Measurements from ENCODE around the gene VAMP3.

Gene VAMP3

GRCh38 chr1:7761103-7761502 lies 10.0 kb upstream of the VAMP3 start:
- no peak for DNase-seq (ENCODE audit: low read depth)
- no peak overlapping the region for H3K4me3 ChIP-seq (ENCODE audit: low read depth, low read length)
- no peak for TF ChIP-seq CTCF (IDR thresholded peaks at IDR 0.05; ENCODE audit: low read depth, low read length, missing control alignments)

GRCh38 chr1:7767176-7767575 lies 3.9 kb upstream of the VAMP3 start:
- TF ChIP-seq CTCF (IDR thresholded peaks at IDR 0.05; ENCODE audit: low read depth, low read length, missing control alignments) = no peak
- H3K4me3 ChIP-seq (ENCODE audit: low read depth, low read length) = no peak overlapping the region
- DNase-seq (ENCODE audit: low read depth) = no peak

GRCh38 chr1:7768583-7768982 lies 2.5 kb upstream of the VAMP3 start:
- H3K4me3 ChIP-seq (ENCODE audit: low read depth, low read length) = no peak overlapping the region
- TF ChIP-seq CTCF (IDR thresholded peaks at IDR 0.05; ENCODE audit: low read depth, low read length, missing control alignments) = no peak
- no peak for DNase-seq (ENCODE audit: low read depth)

- no peak for TF ChIP-seq CTCF (IDR thresholded peaks at IDR 0.05; ENCODE audit: low read depth, low read length, missing control alignments)
- DNase-seq (ENCODE audit: low read depth) = no peak
- no peak overlapping the region for H3K4me3 ChIP-seq (ENCODE audit: low read depth, low read length)
These were observed 1.3 kb upstream of the VAMP3 start for GRCh38 chr1:7769673-7770412.

- peak overlapping the region; percentile 72 for H3K4me3 ChIP-seq (ENCODE audit: low read depth, low read length)
- no peak for DNase-seq (ENCODE audit: low read depth)
- no peak for TF ChIP-seq CTCF (IDR thresholded peaks at IDR 0.05; ENCODE audit: low read depth, low read length, missing control alignments)
These were observed 463 bp upstream of the VAMP3 start for GRCh38 chr1:7770669-7770996.

- TF ChIP-seq CTCF (IDR thresholded peaks at IDR 0.05; ENCODE audit: low read depth, low read length, missing control alignments) = no peak
- H3K4me3 ChIP-seq (ENCODE audit: low read depth, low read length) = peak overlapping the region; percentile 72
- DNase-seq (ENCODE audit: low read depth) = no peak
These were observed 765 bp downstream of the VAMP3 start for GRCh38 chr1:7771823-7772299.

- DNase-seq (ENCODE audit: low read depth) = no peak
- TF ChIP-seq CTCF (IDR thresholded peaks at IDR 0.05; ENCODE audit: low read depth, low read length, missing control alignments) = no peak
- H3K4me3 ChIP-seq (ENCODE audit: low read depth, low read length) = no peak overlapping the region
These were observed 6.5 kb downstream of the VAMP3 start for GRCh38 chr1:7777591-7777990.
